HG02852 (cell line): ENCODE measurements around the gene TWNK.
"Not testable (repeated sequence)": the region's sequence is repeated elsewhere in the genome, so short reads cannot be mapped to it uniquely, and the experiment has no call there.

Experiments used
- ATAC-seq: cut with Tn5 transposase; IDR thresholded peaks from one replicate; pipeline ENCODE4 v1.9.1; 2021; ENCODE audit warnings: mild to moderate bottlenecking, moderate library complexity; ENCODE audit not compliant: unreplicated experiment

TWNK gene

GRCh38 chr10:101029520-101030295 lies 42.4 kb downstream of the TWNK start:
- no peak for ATAC-seq

GRCh38 chr10:101030496-101031127 lies 43.3 kb downstream of the TWNK start:
- no peak for ATAC-seq

- peak; percentile 91 for ATAC-seq
Measured at GRCh38 chr10:101031128-101031795, 43.9 kb downstream of the TWNK start, which contains the start of the genes PDZD7 and SFXN3. Gene PDZD7, minus strand, starts transcription at chr10:101031129. Its CDS starts 910 bp downstream, at chr10:101030219. Gene SFXN3, plus strand, starts transcription at chr10:101031234. Its CDS starts 3,461 bp downstream, at chr10:101034695.

GRCh38 chr10:101031796-101032636 lies 44.7 kb downstream of the TWNK start:
- peak; percentile 36 for ATAC-seq

GRCh38 chr10:101032637-101033224 lies 45.4 kb downstream of the TWNK start:
- peak; percentile 3 for ATAC-seq

DNA sequence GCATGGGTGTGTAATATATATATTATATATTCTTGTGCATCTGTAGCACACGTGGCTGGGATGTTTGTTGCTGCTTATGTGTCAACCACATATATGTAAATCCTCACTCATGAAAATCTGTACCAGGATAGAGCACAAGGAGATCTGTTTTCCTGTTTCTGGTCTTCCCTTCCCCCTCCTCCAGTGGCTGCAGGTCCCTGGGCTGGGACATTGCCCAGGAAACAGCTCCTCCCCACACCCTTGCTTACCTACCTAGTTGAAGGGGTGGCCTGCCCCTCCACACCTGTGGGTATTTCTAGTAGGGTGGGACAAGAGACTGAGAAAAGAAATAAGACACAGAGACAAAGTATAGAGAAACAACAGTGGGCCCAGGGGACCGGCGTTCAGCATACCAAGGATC lies 45.9 kb downstream of the TWNK start:
- ATAC-seq, result no peak

GRCh38 chr10:101034404-101034803 lies 47.1 kb downstream of the TWNK start:
- ATAC-seq, result not testable (repeated sequence)

GRCh38 chr10:101035314-101035713 lies 48.0 kb downstream of the TWNK start:
- no peak for ATAC-seq

- no peak for ATAC-seq
Measured at GRCh38 chr10:101035916-101036702, 48.8 kb downstream of the TWNK start.

DNA sequence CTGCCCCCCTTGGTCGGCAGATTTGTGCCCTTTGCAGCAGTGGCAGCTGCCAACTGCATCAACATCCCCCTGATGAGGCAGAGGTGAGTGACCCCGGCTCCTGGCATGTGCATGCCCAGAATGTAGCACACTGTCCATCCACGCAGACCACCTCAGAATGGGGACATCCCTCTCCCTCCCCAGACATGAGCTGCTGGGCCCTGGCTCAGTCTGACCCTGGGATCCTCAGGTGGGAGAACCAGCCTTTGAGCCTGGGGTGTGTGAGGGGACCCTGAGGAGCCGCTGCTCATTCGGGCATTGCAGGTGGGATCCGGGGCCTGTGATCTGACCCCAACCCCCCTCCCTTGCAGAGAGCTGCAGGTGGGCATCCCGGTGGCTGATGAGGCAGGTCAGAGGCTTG lies 49.4 kb downstream of the TWNK start:
- ATAC-seq, result no peak

DNA sequence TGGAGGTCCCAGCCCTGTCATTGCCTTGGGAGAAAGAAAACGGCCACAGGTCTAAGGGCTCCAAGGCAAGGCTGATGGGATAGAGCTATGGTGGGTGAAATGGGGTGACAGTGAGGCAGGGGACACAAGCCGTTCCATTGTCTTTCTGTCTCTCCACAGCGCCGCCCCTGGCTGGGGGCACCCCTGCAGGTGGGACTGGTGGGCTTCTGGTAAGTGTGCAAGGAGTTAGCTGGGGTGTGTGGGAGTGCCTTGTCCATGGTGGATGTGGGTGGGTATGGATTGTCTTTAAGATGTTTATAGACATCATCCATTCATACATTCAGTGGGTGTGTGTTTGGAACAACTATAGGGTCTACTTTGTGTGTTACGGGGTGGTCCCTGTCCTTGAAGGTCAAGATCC lies 51.1 kb downstream of the TWNK start:
- ATAC-seq, result no peak

GRCh38 chr10:101040061-101040460 lies 52.7 kb downstream of the TWNK start:
- ATAC-seq, result no peak

DNA sequence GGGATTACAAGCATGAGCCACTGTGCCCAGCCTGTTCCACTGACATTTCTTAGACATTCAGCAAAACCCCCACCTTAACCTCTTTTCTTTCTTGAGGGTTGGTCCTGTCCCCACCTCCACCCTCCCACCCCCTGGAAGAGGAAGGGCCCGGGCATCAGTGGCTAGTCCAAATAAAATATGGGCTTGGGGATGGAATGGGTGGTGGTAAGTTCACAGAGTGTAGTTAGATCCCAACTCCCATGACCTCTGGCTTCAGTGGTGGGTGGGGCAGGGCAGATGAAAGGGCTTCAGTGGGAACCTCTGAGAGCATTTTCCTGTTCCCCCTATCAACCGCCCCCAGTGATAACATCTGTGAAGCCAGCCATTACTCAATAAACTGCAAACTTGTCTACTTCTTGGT lies 53.5 kb downstream of the TWNK start:
- ATAC-seq, result no peak

GRCh38 chr10:101041252-101041761 lies 54.0 kb downstream of the TWNK start:
- peak; percentile 65 for ATAC-seq

DNA sequence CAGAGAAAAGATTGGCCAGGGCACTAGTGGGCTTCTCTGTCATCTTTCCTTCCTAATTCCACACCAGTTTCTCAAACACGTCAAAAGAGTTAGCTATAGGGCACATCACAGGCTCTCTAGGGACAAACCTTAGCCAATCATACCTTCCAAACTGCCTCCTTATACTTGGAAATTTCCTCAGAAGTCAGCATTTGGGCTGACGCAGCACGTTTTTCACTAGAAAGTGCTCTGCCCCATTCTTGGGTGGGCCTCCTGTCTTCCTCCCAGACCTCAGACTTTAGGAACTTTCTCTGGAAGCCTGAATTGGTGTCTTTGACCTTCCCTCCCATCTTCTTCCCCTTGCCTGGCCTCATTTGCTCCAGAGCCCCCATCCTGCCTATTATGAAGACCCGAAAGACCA lies 54.8 kb downstream of the TWNK start:
- no peak for ATAC-seq

DNA sequence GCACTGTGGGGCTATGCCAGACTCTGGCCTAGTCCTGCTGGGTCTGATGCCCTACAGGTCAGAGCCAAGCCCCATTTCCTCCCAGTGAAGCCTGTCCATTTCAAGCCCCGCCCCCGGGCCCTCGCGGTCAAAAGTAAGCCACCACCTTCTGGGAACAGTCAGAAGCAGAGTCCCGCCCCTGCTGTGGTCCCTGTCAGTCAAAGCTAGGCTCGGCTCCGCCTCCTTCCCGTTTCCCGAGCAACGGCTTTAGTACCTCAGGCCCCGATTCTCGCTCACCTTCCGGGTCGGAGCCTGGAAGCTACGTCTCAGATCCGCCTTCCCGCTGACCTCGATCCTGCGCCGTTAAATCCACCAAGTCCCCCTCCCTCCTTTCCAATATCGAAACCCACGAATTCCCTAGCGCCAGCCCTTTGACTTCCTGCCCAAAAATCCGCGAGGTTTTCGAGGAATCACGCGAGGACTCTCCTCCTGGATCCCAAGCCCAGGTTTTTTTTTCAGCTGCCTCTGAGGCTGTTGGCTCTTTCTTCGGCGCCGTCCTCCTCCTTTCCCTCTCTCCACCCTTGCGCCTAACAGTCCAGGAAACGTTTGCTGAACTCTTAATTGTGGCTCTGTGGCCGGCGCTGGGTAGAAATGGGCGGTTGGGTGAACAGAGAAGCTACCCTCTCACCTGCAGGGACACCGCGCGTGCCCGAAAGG lies 55.5 kb downstream of the TWNK start:
- ATAC-seq, result peak; percentile 96

- ATAC-seq, result no peak
Measured at GRCh38 chr10:101043363-101043707, 56.0 kb downstream of the TWNK start.
